HG03159 (cell line): ENCODE measurements around the gene VAV2.
A peak's percentile ranks its signal among the peaks of the same experiment; 100 is the strongest.
"Not testable (repeated sequence)": the region's sequence is repeated elsewhere in the genome, so short reads cannot be mapped to it uniquely, and the experiment has no call there.

Experiments
- ATAC-seq: cut with Tn5 transposase; IDR thresholded peaks from one replicate; pipeline ENCODE4 v1.9.1; 2021; ENCODE audit warnings: mild to moderate bottlenecking, moderate library complexity; ENCODE audit not compliant: unreplicated experiment

Gene VAV2

GRCh38 chr9:133996531-133997520 is 4.7 kb upstream of the VAV2 start:
- no peak for ATAC-seq

- ATAC-seq = no peak
These were observed 3.1 kb upstream of the VAV2 start for GRCh38 chr9:133995012-133995896.

GRCh38 chr9:133994353-133995011 is 2.4 kb upstream of the VAV2 start:
- ATAC-seq = no peak

- no peak for ATAC-seq
These were observed 1.6 kb upstream of the VAV2 start for GRCh38 chr9:133993635-133994253.

- peak; percentile 46 for ATAC-seq
These were observed 883 bp upstream of the VAV2 start for GRCh38 chr9:133992780-133993634.

GRCh38 chr9:133991214-133991921 is 756 bp downstream of the VAV2 start:
- ATAC-seq = peak; percentile 9

GRCh38 chr9:133990366-133991213 is 1.5 kb downstream of the VAV2 start:
- no peak for ATAC-seq

GRCh38 chr9:133989625-133990365 is 2.3 kb downstream of the VAV2 start:
- ATAC-seq = no peak

GRCh38 chr9:133988771-133989170 is 3.4 kb downstream of the VAV2 start:
- ATAC-seq = not testable (repeated sequence)

GRCh38 chr9:133987946-133988665 is 4.0 kb downstream of the VAV2 start:
- no peak for ATAC-seq

- ATAC-seq = no peak
These were observed 4.7 kb downstream of the VAV2 start for GRCh38 chr9:133987446-133987788.

GRCh38 chr9:133986774-133987445 is 5.2 kb downstream of the VAV2 start:
- no peak for ATAC-seq

GRCh38 chr9:133986061-133986460 is 6.1 kb downstream of the VAV2 start:
- no peak for ATAC-seq

- no peak for ATAC-seq
These were observed 9.0 kb downstream of the VAV2 start for GRCh38 chr9:133982971-133983720.

- no peak for ATAC-seq
These were observed 10.0 kb downstream of the VAV2 start for GRCh38 chr9:133981958-133982681.
